Cardiac fibroblast (primary cell): ENCODE data around the gene MASP2.
"Not testable (repeated sequence)": the region's sequence is repeated elsewhere in the genome, so short reads cannot be mapped to it uniquely, and the experiment has no call there.

ENCODE experiments used
- DNase-seq, 2 donors: peaks; one replicate each; pipeline versions ENCODE4 v3.0.0 to v3.0.0-alpha.2; 2010; ENCODE audit warnings: low read depth in 2 of 2
- H3K4me3 ChIP-seq, 2 donors: replicated peaks in 1 of 2; 1 replicate in 1 of 2; 2 replicates in 1 of 2; pipeline ENCODE4 v1.5.1; 2011; ENCODE audit warnings: low read depth in 2 of 2, low read length in 2 of 2, mild to moderate bottlenecking in 2 of 2, moderate library complexity in 1 of 2
- CTCF ChIP-seq: IDR thresholded peaks from one replicate; pipeline ENCODE4 v1.5.1; 2011; ENCODE audit warnings: low read depth, mild to moderate bottlenecking, low read length, inconsistent platforms

The MASP2 gene

GRCh38 chr1:11000526-11000925 is 46.5 kb downstream of the MASP2 start:
- no peak for DNase-seq
- TF ChIP-seq CTCF, result no peak
- no peak overlapping the region for H3K4me3 ChIP-seq

GRCh38 chr1:10996100-10996499 is 50.9 kb downstream of the MASP2 start:
- H3K4me3 ChIP-seq, result no peak overlapping the region
- DNase-seq, result no peak
- no peak for TF ChIP-seq CTCF

GRCh38 chr1:10992864-10993263 is 54.2 kb downstream of the MASP2 start:
- no peak for DNase-seq
- TF ChIP-seq CTCF, result no peak
- no peak overlapping the region for H3K4me3 ChIP-seq

- not testable (repeated sequence) for H3K4me3 ChIP-seq, DNase-seq
Measured at GRCh38 chr1:10992004-10992403, 55.0 kb downstream of the MASP2 start.

- no peak for DNase-seq
- no peak overlapping the region for H3K4me3 ChIP-seq
- TF ChIP-seq CTCF, result no peak
Measured at GRCh38 chr1:10990828-10991227, 56.2 kb downstream of the MASP2 start.

GRCh38 chr1:10989920-10990516 is 57.0 kb downstream of the MASP2 start:
- H3K4me3 ChIP-seq, DNase-seq: not testable (repeated sequence)

- DNase-seq, result no peak
- no peak for TF ChIP-seq CTCF
Measured at GRCh38 chr1:10989095-10989494, 57.9 kb downstream of the MASP2 start.

GRCh38 chr1:10987840-10988417 is 59.1 kb downstream of the MASP2 start:
- H3K4me3 ChIP-seq, result no peak overlapping the region
- no peak for DNase-seq
- no peak for TF ChIP-seq CTCF

More at GRCh38 chr1:10989095-10989494, 57.9 kb downstream of the MASP2 start:
- no peak overlapping the region for H3K4me3 ChIP-seq
